IMR-90 (cell line): ENCODE data around the gene COL25A1. TPM values are rescaled to one million over a fixed set of nuclear protein-coding genes. Genes with fewer than 3 reads are reported as not detected.
A peak's percentile ranks its signal among the peaks of the same experiment; 100 is the strongest.

Source experiments
- ATAC-seq: fragments of 200-7000 bp; cut with Tn5 transposase; 2 replicates; pipeline ENCODE4 v1.9.1; 2020; ENCODE audit warnings: low read depth, mild to moderate bottlenecking, moderate library complexity
- BruUV-seq: library from RNA; stranded (reverse); fragments of 400-500 nt; replicated peaks from 2 replicates; lab custom pipeline; 2021; lab: Mats Ljungman, UMichigan
- CTCF ChIA-PET: fragments of 300-600 bp; formaldehyde crosslinking; extraction: SDS; loops from one replicate; lab custom pipeline; 2021; ENCODE audit warnings: antibody characterized with exemption; lab: Yijun Ruan, JAX
- POLR2A ChIA-PET: fragments of 300-600 bp; sonication (Branson Sonifier 250); formaldehyde crosslinking; loops from one replicate; lab custom pipeline; 2022; ENCODE audit warnings: antibody characterized with exemption; ENCODE audit not compliant: unreplicated experiment; lab: Charles Lee
- DNase-seq: peaks from one replicate; pipeline ENCODE4 v3.0.0; 2013
- H2AFZ ChIP-seq: replicated peaks from 2 replicates; pipeline ENCODE3; 2013; ENCODE audit warnings: low read length, mild to moderate bottlenecking; ENCODE audit not compliant: poor library complexity
- H2AK5ac ChIP-seq: 2 replicates; pipeline ENCODE4 v1.6.1; 2013; ENCODE audit warnings: low read depth, low read length, inconsistent platforms
- H2AK9ac ChIP-seq: replicated peaks from 2 replicates; pipeline ENCODE3; 2013; ENCODE audit warnings: mild to moderate bottlenecking, low read depth, low read length, moderate library complexity; ENCODE audit not compliant: poor library complexity
- H2BK120ac ChIP-seq: 2 replicates; pipeline ENCODE4 v1.6.1; 2013; ENCODE audit warnings: low read depth, low read length, inconsistent platforms
- H2BK15ac ChIP-seq: 3 replicates; pipeline ENCODE4 v1.6.1; 2013; ENCODE audit warnings: low read depth, low read length, inconsistent platforms
- H2BK20ac ChIP-seq: 2 replicates; pipeline ENCODE4 v1.6.1; 2013; ENCODE audit warnings: low read depth, mild to moderate bottlenecking, inconsistent platforms, low read length, moderate library complexity
- H2BK5ac ChIP-seq: 2 replicates; pipeline ENCODE4 v1.6.1; 2013; ENCODE audit warnings: mild to moderate bottlenecking, low read depth, low read length, inconsistent platforms; ENCODE audit not compliant: poor library complexity, severe bottlenecking
- H3K14ac ChIP-seq: replicated peaks from 2 replicates; pipeline ENCODE4 v1.6.1; 2013; ENCODE audit warnings: low read depth, low read length, inconsistent platforms
- H3K18ac ChIP-seq: 2 replicates; pipeline ENCODE4 v1.6.1; 2013; ENCODE audit warnings: low read depth, low read length, control low read depth
- H3K23ac ChIP-seq: 2 replicates; pipeline ENCODE4 v1.6.1; 2013; ENCODE audit warnings: low read depth, low read length, inconsistent platforms
- H3K27ac ChIP-seq: 2 replicates; pipeline ENCODE4 v1.5.1; 2013; ENCODE audit warnings: mild to moderate bottlenecking, control low read depth, low read length; ENCODE audit not compliant: insufficient read depth
- H3K27me3 ChIP-seq: 2 replicates; pipeline ENCODE4 v1.6.1; 2013; ENCODE audit warnings: low read length; ENCODE audit not compliant: control insufficient read depth, insufficient read depth
- H3K36me3 ChIP-seq: 2 replicates; pipeline ENCODE4 v1.6.1; 2013; ENCODE audit warnings: low read length, mixed read lengths; ENCODE audit not compliant: control insufficient read depth, insufficient read depth
- H3K4ac ChIP-seq: 2 replicates; pipeline ENCODE4 v1.6.1; 2013; ENCODE audit warnings: low read depth, low read length, inconsistent platforms
- H3K4me1 ChIP-seq: 2 replicates; pipeline ENCODE4 v1.6.1; 2013; ENCODE audit warnings: low read length, mixed read lengths; ENCODE audit not compliant: control insufficient read depth, insufficient read depth
- H3K4me2 ChIP-seq: 2 replicates; pipeline ENCODE4 v1.6.1; 2013; ENCODE audit warnings: low read depth, mild to moderate bottlenecking, control low read depth, low read length, moderate library complexity
- H3K4me3 ChIP-seq: 2 replicates; pipeline ENCODE4 v1.5.1; 2013; ENCODE audit warnings: low read depth, mild to moderate bottlenecking, control low read depth, low read length, moderate library complexity; ENCODE audit not compliant: insufficient read depth
- H3K56ac ChIP-seq: 2 replicates; pipeline ENCODE4 v1.6.1; 2013; ENCODE audit warnings: low read length, inconsistent platforms; ENCODE audit not compliant: insufficient read depth; ENCODE audit errors: extremely low read depth
- H3K79me1 ChIP-seq, 2 experiments: 2 replicates each; pipeline ENCODE4 v1.6.1; 2013; ENCODE audit warnings: low read length in 2 of 2, inconsistent platforms in 1 of 2, low read depth in 1 of 2
- H3K9ac ChIP-seq: 2 replicates; pipeline ENCODE4 v1.6.1; 2013; ENCODE audit warnings: low read depth, low read length, control low read depth
- H3K9me1 ChIP-seq: 2 replicates; pipeline ENCODE4 v1.6.1; 2013; ENCODE audit warnings: low read length, inconsistent platforms; ENCODE audit not compliant: insufficient read depth
- H3K9me3 ChIP-seq: 2 replicates; pipeline ENCODE4 v1.6.1; 2013; ENCODE audit warnings: low read length; ENCODE audit not compliant: control insufficient read depth, insufficient read depth
- H4K20me1 ChIP-seq: 2 replicates; pipeline ENCODE4 v1.6.1; 2013; ENCODE audit warnings: low read length, inconsistent platforms; ENCODE audit not compliant: insufficient read depth
- H4K5ac ChIP-seq: 2 replicates; pipeline ENCODE4 v1.6.1; 2013; ENCODE audit warnings: mild to moderate bottlenecking, low read depth, low read length, control low read depth
- H4K8ac ChIP-seq, 2 experiments: 2 replicates each; pipeline ENCODE4 v1.6.1; 2013; ENCODE audit warnings: low read depth in 2 of 2, low read length in 2 of 2, control low read depth in 1 of 2, inconsistent platforms in 1 of 2
- H4K91ac ChIP-seq: 2 replicates; pipeline ENCODE4 v1.6.1; 2013; ENCODE audit warnings: low read depth, low read length, inconsistent platforms; ENCODE audit not compliant: insufficient read depth
- BHLHE40 ChIP-seq: fragments of 150-350 bp; IDR thresholded peaks from 2 replicates; pipeline ENCODE4 v1.6.1; 2016; ENCODE audit warnings: mild to moderate bottlenecking, low read depth, low read length
- CEBPB ChIP-seq: IDR thresholded peaks from 2 replicates; pipeline ENCODE4 v1.6.1; 2012; ENCODE audit warnings: low read depth, low read length, improper control_type of control experiment
- FOS ChIP-seq: fragments of 150-350 bp; IDR thresholded peaks from 2 replicates; pipeline ENCODE4 v1.6.1; 2016; ENCODE audit warnings: low read depth, low read length
- MAFK ChIP-seq: IDR thresholded peaks from 2 replicates; pipeline ENCODE4 v1.6.1; 2012; ENCODE audit warnings: low read depth, low read length, improper control_type of control experiment
- MAZ ChIP-seq: IDR thresholded peaks from 2 replicates; pipeline ENCODE4 v1.6.1; 2012; ENCODE audit warnings: low read depth, mild to moderate bottlenecking, low read length, improper control_type of control experiment, moderate library complexity, borderline replicate concordance
- MXI1 ChIP-seq: IDR thresholded peaks from 2 replicates; pipeline ENCODE4 v1.6.1; 2012; ENCODE audit warnings: low read depth, mild to moderate bottlenecking, low read length, moderate library complexity, borderline replicate concordance
- NFE2L2 ChIP-seq: fragments of 150-350 bp; IDR thresholded peaks from 2 replicates; pipeline ENCODE4 v1.6.1; 2016; ENCODE audit warnings: low read depth, mild to moderate bottlenecking, low read length
- POLR2A ChIP-seq: IDR thresholded peaks from 2 replicates; pipeline ENCODE4 v1.6.1; 2012; ENCODE audit warnings: mild to moderate bottlenecking, low read depth, low read length
- RAD21 ChIP-seq: IDR thresholded peaks from 2 replicates; pipeline ENCODE4 v1.6.1; 2012; ENCODE audit warnings: low read length, improper control_type of control experiment
- RCOR1 ChIP-seq: IDR thresholded peaks from 2 replicates; pipeline ENCODE4 v1.6.1; 2012; ENCODE audit warnings: mild to moderate bottlenecking, low read length, improper control_type of control experiment; ENCODE audit not compliant: insufficient replicate concordance
- RFX5 ChIP-seq: IDR thresholded peaks from 2 replicates; pipeline ENCODE4 v1.8.0; 2012; ENCODE audit warnings: low read depth, mild to moderate bottlenecking, low read length, moderate library complexity
- USF2 ChIP-seq: fragments of 150-350 bp; IDR thresholded peaks from 2 replicates; pipeline ENCODE4 v1.6.1; 2017; ENCODE audit warnings: mild to moderate bottlenecking, antibody characterized with exemption, low read length, low read depth
- WGBS, 2 experiments: methylation state at CpG; one replicate each; pipeline versions ENCODE4 v1.1.5 to v1.1.7; 2013; ENCODE audit warnings: missing lambda C conversion rate in 2 of 2; ENCODE audit not compliant: insufficient read length in 1 of 2; ENCODE audit errors: extremely low coverage in 2 of 2; 5-methylcytosine and 5-hydroxymethylcytosine counted together
- dilution Hi-C: fragments of 300-500 bp; cut with HindIII; formaldehyde crosslinking; loops from one replicate; pipeline ENCODE4 v1.14.3; 2018; ENCODE audit warnings: low sequenced_read_pairs; ENCODE audit not compliant: unreplicated experiment
- in situ Hi-C: fragments of 300-500 bp; cut with MboI; formaldehyde crosslinking; loops from 3 replicates; pipeline ENCODE4 v1.14.3; 2019; ENCODE audit warnings: low sequenced_read_pairs, inconsistent platforms, mixed read lengths
- intact Hi-C: fragments of 100-400 bp; cut with micrococcal nuclease; formaldehyde crosslinking; loops from 2 replicates; pipeline ENCODE4 v1.10.0; 2022
- polyA plus RNA-seq, 3 experiments: library from polyadenylated mRNA; depleted of rRNA; stranded (reverse); fragments of >200 nt; gene quantifications; 2 replicates each; pipeline ENCODE4 v1.2.3, GENCODE V29; 2012; ENCODE audit warnings: low replicate concordance in 1 of 3
- total RNA-seq: library from RNA; depleted of rRNA; stranded (reverse); fragments of >200 nt; gene quantifications from 2 replicates; pipeline ENCODE4 v1.2.3, GENCODE V29; 2012
- TF ChIP-seq, protein P1 (sequence below): fragments of 150-350 bp; IDR thresholded peaks from 2 replicates; pipeline ENCODE4 v1.6.1; 2016; ENCODE audit warnings: low read depth, mild to moderate bottlenecking, low read length, moderate library complexity, borderline replicate concordance
- TF ChIP-seq, protein P2 (sequence below): conservative IDR thresholded peaks from 2 replicates; pipeline ENCODE4 v1.5.1; 2012; ENCODE audit warnings: mild to moderate bottlenecking, low read depth, low read length, improper control_type of control experiment

COL25A1 gene
- total and polyA plus RNA-seq, 2 of the 4 experiments (the other 2 are of a cell fraction): under 0.01 to 0.05 TPM

- DNase-seq: peak; percentile 15
- Histone ChIP-seq H3K14ac (no peak overlapping the region), H3K9me1 (no peaks in the 10 kb centered on the region; the same call in 1 of the 2 replicates), H2AFZ (no peak overlapping the region), H3K23ac (no peak overlapping the region), H3K27ac (no peak overlapping the region), H3K9me3 (peaks cover 2% of the 10 kb centered on the region; the same call in 1 of the 2 replicates), H4K8ac (no peak overlapping the region), H2BK5ac (no peak overlapping the region), H3K4me1 (peaks cover 3% of the 10 kb centered on the region), H3K4me2 (no peak overlapping the region), H3K9ac (no peak overlapping the region), H3K4me3 (no peak overlapping the region), H3K4ac (no peak overlapping the region), H3K18ac (no peak overlapping the region), H2BK15ac (no peak overlapping the region), H4K91ac (no peak overlapping the region), H4K5ac (no peak overlapping the region), H2BK120ac (no peak overlapping the region), H3K27me3 (no peaks in the 10 kb centered on the region), H2AK5ac (no peak overlapping the region), H2BK20ac (0 out of 2 replicates have a peak overlapping the region, but pooled peaks have one; percentile 25), H2AK9ac (no peak overlapping the region), H3K79me1 (no peaks in the 10 kb centered on the region), H3K36me3 (no peaks in the 10 kb centered on the region), H3K56ac (no peak overlapping the region), H4K20me1 (no peaks in the 10 kb centered on the region)
- in situ Hi-C loops: no loop called here
- TF ChIP-seq RAD21 (no peak), RFX5 (no peak), POLR2A (no peak), BHLHE40 (no peak), MAFK (no peak), USF2 (no peak), MXI1 (no peak), NFE2L2 (no peak), RCOR1 (no peak), FOS (no peak), CEBPB (no peak), MAZ (no peak)
- TF ChIP-seq, protein P1, sequence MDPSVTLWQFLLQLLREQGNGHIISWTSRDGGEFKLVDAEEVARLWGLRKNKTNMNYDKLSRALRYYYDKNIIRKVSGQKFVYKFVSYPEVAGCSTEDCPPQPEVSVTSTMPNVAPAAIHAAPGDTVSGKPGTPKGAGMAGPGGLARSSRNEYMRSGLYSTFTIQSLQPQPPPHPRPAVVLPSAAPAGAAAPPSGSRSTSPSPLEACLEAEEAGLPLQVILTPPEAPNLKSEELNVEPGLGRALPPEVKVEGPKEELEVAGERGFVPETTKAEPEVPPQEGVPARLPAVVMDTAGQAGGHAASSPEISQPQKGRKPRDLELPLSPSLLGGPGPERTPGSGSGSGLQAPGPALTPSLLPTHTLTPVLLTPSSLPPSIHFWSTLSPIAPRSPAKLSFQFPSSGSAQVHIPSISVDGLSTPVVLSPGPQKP: no peak
- TF ChIP-seq, protein P2, sequence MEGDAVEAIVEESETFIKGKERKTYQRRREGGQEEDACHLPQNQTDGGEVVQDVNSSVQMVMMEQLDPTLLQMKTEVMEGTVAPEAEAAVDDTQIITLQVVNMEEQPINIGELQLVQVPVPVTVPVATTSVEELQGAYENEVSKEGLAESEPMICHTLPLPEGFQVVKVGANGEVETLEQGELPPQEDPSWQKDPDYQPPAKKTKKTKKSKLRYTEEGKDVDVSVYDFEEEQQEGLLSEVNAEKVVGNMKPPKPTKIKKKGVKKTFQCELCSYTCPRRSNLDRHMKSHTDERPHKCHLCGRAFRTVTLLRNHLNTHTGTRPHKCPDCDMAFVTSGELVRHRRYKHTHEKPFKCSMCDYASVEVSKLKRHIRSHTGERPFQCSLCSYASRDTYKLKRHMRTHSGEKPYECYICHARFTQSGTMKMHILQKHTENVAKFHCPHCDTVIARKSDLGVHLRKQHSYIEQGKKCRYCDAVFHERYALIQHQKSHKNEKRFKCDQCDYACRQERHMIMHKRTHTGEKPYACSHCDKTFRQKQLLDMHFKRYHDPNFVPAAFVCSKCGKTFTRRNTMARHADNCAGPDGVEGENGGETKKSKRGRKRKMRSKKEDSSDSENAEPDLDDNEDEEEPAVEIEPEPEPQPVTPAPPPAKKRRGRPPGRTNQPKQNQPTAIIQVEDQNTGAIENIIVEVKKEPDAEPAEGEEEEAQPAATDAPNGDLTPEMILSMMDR: no peak
- BruUV-seq: no TSS peak
- WGBS, 2 experiments: no CpG with 5 or more reads among the region's 1 CpG
- ChIA-PET CTCF (no interaction called here), POLR2A (interaction anchor here (0.5 kb wide), 1 partner anchor 173 kb away, joined by 7 read pairs; no protein-coding TSS in a partner anchor)
- dilution Hi-C loops: no loop called here
- ATAC-seq: peak; percentile 21
- intact Hi-C loops: no loop called here
Observed at GRCh38 chr4:109022961-109023360, 279.5 kb downstream of the COL25A1 start.
